GM12891 (cell line): ENCODE measurements around the gene LYRM4.

ENCODE experiments used
- DNase-seq: peaks from one replicate; pipeline ENCODE4 v3.0.0; 2011; ENCODE audit warnings: low spot score; ENCODE audit not compliant: insufficient read length
- FAIRE-seq: peaks from 2 replicates; lab custom pipeline; 2011; peaks lifted over from hg19 to GRCh38; lab: Jason Lieb, UNC
- PAX5 ChIP-seq: IDR thresholded peaks from 2 replicates; pipeline ENCODE4 v1.6.1; 2011; ENCODE audit warnings: low read length, moderate library complexity, mild to moderate bottlenecking; ENCODE audit not compliant: insufficient read depth, severe bottlenecking
- POLR2A ChIP-seq: IDR thresholded peaks from 2 replicates; pipeline ENCODE4 v1.6.1; 2011; ENCODE audit warnings: low read depth, low read length, control low read depth
- POLR2AphosphoS5 ChIP-seq: IDR thresholded peaks from 2 replicates; pipeline ENCODE4 v1.6.1; 2011; ENCODE audit warnings: low read depth, low read length, control low read depth
- POU2F2 ChIP-seq: IDR thresholded peaks from 2 replicates; pipeline ENCODE4 v1.6.1; 2011; ENCODE audit warnings: low read depth, mild to moderate bottlenecking, control low read depth, low read length, moderate library complexity
- SPI1 ChIP-seq: IDR thresholded peaks from 2 replicates; pipeline ENCODE4 v1.6.1; 2011; ENCODE audit warnings: low read depth, low read length, control low read depth
- TAF1 ChIP-seq: IDR thresholded peaks from 2 replicates; pipeline ENCODE4 v1.6.1; 2011; ENCODE audit warnings: low read depth, low read length, control low read depth

LYRM4 gene

DNA sequence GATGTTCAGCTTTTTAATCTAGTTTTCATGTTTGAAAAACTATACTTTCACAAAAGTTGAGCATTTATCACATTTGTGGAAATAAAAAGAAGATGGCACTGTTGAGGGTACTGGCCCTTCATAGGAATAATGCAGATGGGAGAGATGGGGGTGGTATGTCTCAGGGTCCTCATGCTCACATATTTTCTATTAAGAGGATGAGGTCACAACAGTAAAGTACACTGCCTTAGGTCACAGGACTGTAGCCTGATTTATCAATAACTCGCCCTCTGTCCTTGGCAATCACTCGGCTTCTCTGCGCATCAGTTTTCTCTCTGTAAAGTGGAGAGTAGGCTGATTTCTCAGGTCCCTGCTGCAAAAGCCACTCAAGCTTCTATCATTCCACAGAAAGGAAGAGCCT lies 119.7 kb downstream of the LYRM4 start:
- DNase-seq = no peak
- no peak for FAIRE-seq
- TF ChIP-seq PAX5 = no peak
- no peak for TF ChIP-seq POLR2A
- no peak for TF ChIP-seq SPI1
- no peak for TF ChIP-seq TAF1
- no peak for TF ChIP-seq POU2F2
- no peak for TF ChIP-seq POLR2AphosphoS5

DNA sequence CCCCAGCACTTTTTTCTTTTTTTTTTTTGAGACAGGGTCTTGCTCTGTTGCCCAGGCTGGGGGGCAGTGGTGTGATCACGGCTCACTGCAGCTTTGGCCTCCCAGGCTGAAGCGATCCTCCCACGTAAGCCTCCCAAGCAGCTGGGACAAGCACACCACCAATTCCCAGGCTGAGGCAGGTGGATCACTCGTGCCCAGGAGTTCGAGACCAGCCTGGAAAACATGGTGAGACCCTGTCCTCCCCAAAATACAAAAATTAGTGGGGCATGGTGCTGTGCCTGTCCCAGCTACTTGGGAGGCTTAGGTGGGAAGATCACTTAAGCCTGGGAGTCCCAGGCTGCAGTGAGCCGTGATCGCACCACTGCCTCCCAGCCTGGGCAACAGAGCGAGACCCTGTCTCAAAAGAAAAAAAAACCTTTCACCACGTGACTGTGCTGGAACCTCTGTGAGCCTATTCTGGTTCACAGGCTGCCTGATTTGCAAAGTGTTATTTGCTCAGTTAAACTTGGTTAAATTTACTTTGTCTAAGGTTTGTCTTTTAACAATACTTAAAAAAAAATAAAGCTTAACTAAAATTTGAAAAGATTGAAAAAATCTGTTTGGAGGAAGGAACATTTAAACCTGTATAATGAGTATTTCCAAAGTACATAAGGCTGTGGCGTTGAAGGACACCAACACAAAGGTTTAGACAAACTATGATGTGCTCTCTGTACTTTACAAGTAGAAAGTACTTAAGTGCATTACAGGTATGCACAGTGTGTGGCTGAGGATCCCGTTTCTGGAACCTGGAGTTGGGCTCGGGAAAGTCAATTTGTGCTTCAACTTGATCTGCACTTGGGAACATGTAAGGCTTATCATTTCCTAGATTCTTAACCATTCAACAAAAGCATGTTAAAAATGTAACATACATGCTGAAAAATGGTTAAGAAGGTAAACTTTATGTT lies 120.7 kb downstream of the LYRM4 start:
- TF ChIP-seq POU2F2 (no peak), SPI1 (no peak), PAX5 (peak; percentile 66), POLR2A (no peak), TAF1 (no peak)
- DNase-seq = no peak
- peak; percentile 9 for FAIRE-seq

DNA sequence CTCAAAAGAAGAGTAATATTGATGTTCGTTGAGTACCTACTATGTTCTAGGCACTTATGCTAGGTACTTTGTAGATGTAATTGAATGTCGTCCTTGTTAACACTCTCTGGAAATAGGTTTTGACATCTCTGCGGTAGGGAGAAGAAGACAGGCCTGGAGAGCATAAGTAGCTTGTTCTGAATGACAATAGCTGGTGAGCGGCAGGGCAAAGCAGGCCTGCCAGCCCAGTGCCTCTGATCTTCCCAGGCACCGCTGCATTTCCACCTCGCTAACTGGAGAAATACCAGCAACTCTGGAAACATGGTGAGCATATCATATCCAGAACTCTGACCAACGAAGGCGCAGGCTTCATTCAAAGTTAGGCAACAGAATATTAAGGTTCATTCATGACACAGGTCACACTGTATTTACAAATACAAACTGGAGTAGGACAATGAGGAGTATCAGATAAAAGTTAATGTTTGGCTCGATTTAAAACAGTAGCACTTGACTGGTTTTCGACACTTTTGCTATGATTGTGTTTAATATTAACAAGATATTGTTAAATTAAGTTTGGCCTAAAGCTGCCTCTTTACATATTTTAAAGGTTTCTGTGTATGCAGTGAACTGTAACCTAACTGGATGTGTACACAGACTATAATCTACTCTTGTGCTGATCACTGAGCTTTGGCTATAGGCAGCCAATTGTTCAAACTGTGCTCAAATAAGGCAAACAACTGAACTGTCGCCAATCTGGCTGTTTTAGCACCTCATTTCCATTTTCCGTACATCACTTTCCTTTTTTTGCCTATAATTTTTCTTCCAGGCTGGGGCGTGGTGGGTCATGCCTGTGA lies 121.5 kb downstream of the LYRM4 start:
- TF ChIP-seq POU2F2 (no peak), PAX5 (no peak)
- FAIRE-seq (no peak), DNase-seq (no peak)

DNA sequence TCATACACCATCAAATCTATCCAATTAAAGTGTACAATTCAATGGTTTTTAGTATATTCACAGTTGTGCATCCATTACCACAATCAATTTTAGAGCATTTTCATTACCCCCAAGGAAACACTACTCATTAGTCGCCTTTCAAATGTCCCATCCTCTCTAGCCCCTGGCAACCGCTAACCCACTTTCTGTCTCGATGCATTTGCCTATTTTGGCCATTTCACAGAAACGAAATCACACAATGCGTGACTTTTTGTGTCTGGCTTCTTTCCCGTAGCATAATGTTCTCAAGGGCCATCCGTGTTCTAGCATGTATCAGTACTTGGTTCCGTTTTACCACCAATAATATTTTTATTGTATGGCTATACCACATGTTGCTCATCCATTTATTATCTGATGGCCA lies 123.9 kb downstream of the LYRM4 start:
- no peak for TF ChIP-seq TAF1
- no peak for TF ChIP-seq POU2F2
- no peak for TF ChIP-seq POLR2AphosphoS5
- no peak for TF ChIP-seq SPI1
- TF ChIP-seq PAX5 = no peak
- FAIRE-seq (no peak), DNase-seq (no peak)

GRCh38 chr6:5135788-5136376 lies 124.9 kb downstream of the LYRM4 start:
- peak; percentile 28 for FAIRE-seq
- TF ChIP-seq PAX5 (no peak), POLR2AphosphoS5 (no peak), POLR2A (no peak), SPI1 (no peak), TAF1 (no peak), POU2F2 (no peak)
- no peak for DNase-seq

GRCh38 chr6:5133943-5134342 lies 126.8 kb downstream of the LYRM4 start:
- TF ChIP-seq SPI1 = no peak
- TF ChIP-seq POLR2A = no peak
- TF ChIP-seq POU2F2 = no peak
- no peak for TF ChIP-seq POLR2AphosphoS5
- TF ChIP-seq PAX5 = no peak
- no peak for TF ChIP-seq TAF1
- FAIRE-seq (peak; percentile 41), DNase-seq (no peak)

DNA sequence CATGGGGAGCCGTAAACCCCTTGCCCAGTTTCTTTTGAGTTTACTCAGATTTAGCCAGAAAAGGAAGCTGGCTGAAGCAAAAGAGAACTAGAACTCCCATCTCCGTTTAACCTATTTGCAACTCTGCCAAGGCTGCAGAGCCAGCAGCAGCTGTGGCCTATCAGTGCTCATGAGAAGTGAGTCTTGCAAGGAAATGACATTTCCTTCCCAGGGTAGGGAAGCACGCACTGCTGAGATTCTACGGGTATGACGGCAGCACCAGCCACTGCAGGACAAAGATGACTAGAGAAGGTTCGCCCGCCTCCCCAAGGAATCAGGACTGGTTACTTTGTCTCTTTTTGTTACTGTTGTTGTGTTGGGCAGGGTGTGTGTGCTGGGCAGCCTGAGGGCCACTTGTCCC lies 128.0 kb downstream of the LYRM4 start:
- no peak for DNase-seq
- peak; percentile 86 for FAIRE-seq
- no peak for TF ChIP-seq POLR2AphosphoS5
- TF ChIP-seq POLR2A = no peak
- no peak for TF ChIP-seq SPI1
- no peak for TF ChIP-seq PAX5
- no peak for TF ChIP-seq TAF1
- TF ChIP-seq POU2F2 = no peak

DNA sequence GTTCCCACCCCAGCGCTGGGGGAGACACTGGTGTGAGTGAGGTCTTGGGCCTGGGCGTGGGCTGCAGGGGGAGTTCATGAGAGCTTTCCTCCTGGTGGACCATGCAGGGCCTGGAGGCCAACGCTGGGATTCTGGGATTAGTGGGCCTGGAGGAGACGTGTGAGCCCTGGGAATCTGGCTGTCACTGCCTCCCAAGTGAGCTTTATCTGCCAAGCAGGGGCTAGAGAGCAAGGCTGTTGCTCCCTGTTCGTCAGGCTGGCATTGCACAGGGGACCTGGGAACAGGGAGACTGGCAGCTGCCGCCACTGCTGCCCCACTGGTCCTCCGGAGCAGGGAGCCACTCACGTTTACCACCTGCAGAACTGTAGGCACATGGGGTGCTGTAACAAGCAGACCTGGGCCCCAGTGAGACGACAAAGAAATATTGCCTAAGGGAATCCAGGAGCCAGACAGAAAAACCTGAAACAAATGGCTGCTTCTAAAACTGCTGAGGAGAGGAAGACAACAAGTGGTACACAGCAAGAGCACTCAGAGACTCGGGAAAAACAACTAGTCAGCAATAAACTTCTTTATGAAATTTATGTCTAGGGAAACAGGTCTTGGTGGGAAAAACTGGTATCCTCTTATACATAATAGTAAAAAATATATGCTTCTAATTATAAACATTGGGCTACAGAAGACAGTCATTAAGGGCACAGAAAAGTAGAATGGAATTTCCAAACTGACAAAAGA lies 130.4 kb downstream of the LYRM4 start:
- TF ChIP-seq TAF1 (no peak), SPI1 (no peak), POLR2AphosphoS5 (no peak)
- no peak for DNase-seq
- no peak for FAIRE-seq

- TF ChIP-seq POLR2AphosphoS5 (no peak), TAF1 (no peak), PAX5 (no peak), POU2F2 (no peak), POLR2A (no peak), SPI1 (no peak)
- DNase-seq = no peak
- FAIRE-seq = no peak
These were observed 132.4 kb downstream of the LYRM4 start for GRCh38 chr6:5128351-5128750.
